Caco-2 (cell line): ENCODE data around the gene SALL3. TPM values are rescaled to one million over a fixed set of nuclear protein-coding genes. Genes with fewer than 3 reads are reported as not detected.

Source experiments
- BruUV-seq: library from RNA; stranded (reverse); fragments of 400-500 nt; replicated peaks from 2 replicates; lab custom pipeline; 2021; lab: Mats Ljungman, UMichigan
- CTCF ChIA-PET: fragments of 300-600 bp; sonication (Branson Sonifier 250); formaldehyde crosslinking; loops from one replicate; lab custom pipeline; 2022; ENCODE audit warnings: antibody characterized with exemption; lab: Charles Lee
- POLR2A ChIA-PET: fragments of 300-600 bp; sonication (Branson Sonifier 250); formaldehyde crosslinking; loops from one replicate; lab custom pipeline; 2022; ENCODE audit warnings: antibody characterized with exemption; lab: Charles Lee
- DNase-seq, 2 experiments: peaks; one replicate each; pipeline versions ENCODE4 v3.0.0 to v3.0.0-alpha.2; 2020 to 2022
- H3K27me3 ChIP-seq: replicated peaks from 2 replicates; pipeline ENCODE4 v1.6.0; 2011; ENCODE audit warnings: low read length; ENCODE audit not compliant: control insufficient read depth, insufficient read depth
- H3K36me3 ChIP-seq: 2 replicates; pipeline ENCODE4 v1.5.1; 2011; ENCODE audit warnings: low read length; ENCODE audit not compliant: control insufficient read depth, insufficient read depth
- H3K4me1 ChIP-seq: fragments of 250-450 bp; sonication (Bioruptor Pico); 2 replicates; pipeline ENCODE4 v1.5.1; 2020; ENCODE audit warnings: mild to moderate bottlenecking
- H3K4me3 ChIP-seq: 2 replicates; pipeline ENCODE4 v1.5.1; 2011; ENCODE audit warnings: low read depth, mild to moderate bottlenecking, control low read depth, low read length
- H3K9me3 ChIP-seq: fragments of 250-450 bp; sonication (Bioruptor Pico); 2 replicates; pipeline ENCODE4 v1.5.1; 2020; ENCODE audit warnings: mild to moderate bottlenecking, moderate library complexity
- H3K27ac Mint-ChIP-seq: one replicate; pipeline ENCODE4 v1.8.0; 2022; ENCODE audit warnings: mixed read lengths; ENCODE audit not compliant: unreplicated experiment
- H3K27me3 Mint-ChIP-seq: one replicate; pipeline ENCODE4 v1.8.0; 2022; ENCODE audit warnings: mixed read lengths; ENCODE audit not compliant: insufficient read depth, unreplicated experiment
- H3K36me3 Mint-ChIP-seq: one replicate; pipeline ENCODE4 v1.8.0; 2022; ENCODE audit warnings: mild to moderate bottlenecking, mixed read lengths; ENCODE audit not compliant: insufficient read depth, unreplicated experiment
- H3K4me1 Mint-ChIP-seq: one replicate; pipeline ENCODE4 v1.8.0; 2022; ENCODE audit warnings: low read depth, mixed read lengths; ENCODE audit not compliant: unreplicated experiment
- H3K4me3 Mint-ChIP-seq: one replicate; pipeline ENCODE4 v1.8.0; 2022; ENCODE audit warnings: mild to moderate bottlenecking, moderate library complexity, mixed read lengths; ENCODE audit not compliant: unreplicated experiment
- H3K9me3 Mint-ChIP-seq: one replicate; pipeline ENCODE4 v1.8.0; 2022; ENCODE audit warnings: mixed read lengths; ENCODE audit not compliant: unreplicated experiment
- intact Hi-C: fragments of 100-400 bp; cut with micrococcal nuclease; formaldehyde crosslinking; loops from one replicate; pipeline ENCODE4 v1.10.0; 2022; ENCODE audit not compliant: unreplicated experiment
- total RNA-seq: library from RNA; stranded (reverse); gene quantifications from 2 replicates; pipeline ENCODE4 v1.2.3, GENCODE V29; 2022
- TF ChIP-seq, protein P1 (sequence below), 2 experiments: fragments of 200-600 bp in 1 of 2; IDR thresholded peaks; 1 replicate in 1 of 2; 2 replicates in 1 of 2; pipeline versions ENCODE4 v1.5.1 to v1.8.0; 2011 to 2022; ENCODE audit warnings: antibody characterized with exemption in 1 of 2, control low read depth in 1 of 2, inconsistent platforms in 1 of 2, low read depth in 1 of 2, low read length in 1 of 2, mild to moderate bottlenecking in 1 of 2, moderate library complexity in 1 of 2; ENCODE audit not compliant: insufficient read depth in 1 of 2, severe bottlenecking in 1 of 2, unreplicated experiment in 1 of 2

Gene SALL3
- total RNA-seq, 1 experiment from 2014 or later, result not detected

DNA sequence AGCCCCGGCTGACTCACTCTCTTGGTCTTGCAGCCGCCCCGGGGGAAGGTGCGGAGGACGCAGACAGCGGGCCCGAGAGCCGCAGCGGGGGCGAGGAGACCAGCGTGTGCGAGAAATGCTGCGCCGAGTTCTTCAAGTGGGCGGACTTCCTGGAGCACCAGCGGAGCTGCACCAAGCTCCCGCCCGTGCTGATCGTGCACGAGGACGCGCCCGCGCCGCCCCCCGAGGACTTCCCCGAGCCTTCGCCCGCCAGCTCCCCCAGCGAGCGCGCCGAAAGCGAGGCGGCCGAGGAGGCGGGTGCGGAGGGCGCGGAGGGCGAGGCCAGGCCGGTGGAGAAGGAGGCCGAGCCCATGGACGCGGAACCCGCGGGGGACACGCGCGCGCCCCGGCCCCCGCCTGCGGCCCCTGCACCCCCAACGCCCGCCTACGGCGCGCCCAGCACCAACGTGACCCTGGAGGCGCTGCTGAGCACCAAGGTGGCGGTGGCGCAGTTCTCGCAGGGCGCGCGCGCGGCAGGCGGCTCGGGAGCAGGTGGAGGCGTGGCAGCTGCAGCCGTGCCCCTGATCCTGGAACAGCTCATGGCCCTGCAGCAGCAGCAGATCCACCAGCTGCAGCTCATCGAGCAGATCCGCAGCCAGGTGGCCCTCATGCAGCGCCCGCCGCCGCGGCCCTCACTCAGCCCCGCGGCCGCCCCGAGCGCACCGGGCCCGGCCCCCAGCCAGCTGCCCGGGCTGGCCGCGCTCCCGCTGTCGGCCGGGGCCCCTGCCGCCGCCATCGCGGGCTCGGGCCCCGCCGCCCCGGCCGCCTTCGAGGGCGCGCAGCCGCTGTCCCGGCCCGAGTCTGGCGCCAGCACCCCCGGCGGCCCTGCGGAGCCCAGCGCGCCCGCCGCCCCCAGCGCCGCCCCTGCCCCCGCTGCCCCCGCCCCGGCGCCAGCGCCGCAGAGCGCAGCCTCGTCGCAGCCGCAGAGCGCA lies 12.7 kb downstream of the SALL3 start:
- TF ChIP-seq, protein P1, sequence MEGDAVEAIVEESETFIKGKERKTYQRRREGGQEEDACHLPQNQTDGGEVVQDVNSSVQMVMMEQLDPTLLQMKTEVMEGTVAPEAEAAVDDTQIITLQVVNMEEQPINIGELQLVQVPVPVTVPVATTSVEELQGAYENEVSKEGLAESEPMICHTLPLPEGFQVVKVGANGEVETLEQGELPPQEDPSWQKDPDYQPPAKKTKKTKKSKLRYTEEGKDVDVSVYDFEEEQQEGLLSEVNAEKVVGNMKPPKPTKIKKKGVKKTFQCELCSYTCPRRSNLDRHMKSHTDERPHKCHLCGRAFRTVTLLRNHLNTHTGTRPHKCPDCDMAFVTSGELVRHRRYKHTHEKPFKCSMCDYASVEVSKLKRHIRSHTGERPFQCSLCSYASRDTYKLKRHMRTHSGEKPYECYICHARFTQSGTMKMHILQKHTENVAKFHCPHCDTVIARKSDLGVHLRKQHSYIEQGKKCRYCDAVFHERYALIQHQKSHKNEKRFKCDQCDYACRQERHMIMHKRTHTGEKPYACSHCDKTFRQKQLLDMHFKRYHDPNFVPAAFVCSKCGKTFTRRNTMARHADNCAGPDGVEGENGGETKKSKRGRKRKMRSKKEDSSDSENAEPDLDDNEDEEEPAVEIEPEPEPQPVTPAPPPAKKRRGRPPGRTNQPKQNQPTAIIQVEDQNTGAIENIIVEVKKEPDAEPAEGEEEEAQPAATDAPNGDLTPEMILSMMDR (IDR thresholded peaks at IDR 0.05; ENCODE audit: insufficient read depth in 1 of 2, low read depth in 1 of 2, low read length in 1 of 2, severe bottlenecking in 1 of 2, unreplicated experiment in 1 of 2), result no peak
- no TSS peak for BruUV-seq
- Histone ChIP-seq H3K9me3 (no peaks in the 10 kb centered on the region), H3K27me3 (no peaks in the 10 kb centered on the region), H3K36me3 (no peaks in the 10 kb centered on the region), H3K4me1 (no peaks in the 10 kb centered on the region), H3K4me3 (no peak overlapping the region)
- Mint-ChIP-seq H3K27ac (no peak overlapping the region), H3K36me3 (no peaks in the 10 kb centered on the region), H3K27me3 (no peaks in the 10 kb centered on the region), H3K4me3 (no peak overlapping the region), H3K9me3 (no peaks in the 10 kb centered on the region), H3K4me1 (no peaks in the 10 kb centered on the region)
- ChIA-PET CTCF (no interaction called here), POLR2A (no interaction called here)
- intact Hi-C loops, result no loop called here
- DNase-seq, result no peak

DNA sequence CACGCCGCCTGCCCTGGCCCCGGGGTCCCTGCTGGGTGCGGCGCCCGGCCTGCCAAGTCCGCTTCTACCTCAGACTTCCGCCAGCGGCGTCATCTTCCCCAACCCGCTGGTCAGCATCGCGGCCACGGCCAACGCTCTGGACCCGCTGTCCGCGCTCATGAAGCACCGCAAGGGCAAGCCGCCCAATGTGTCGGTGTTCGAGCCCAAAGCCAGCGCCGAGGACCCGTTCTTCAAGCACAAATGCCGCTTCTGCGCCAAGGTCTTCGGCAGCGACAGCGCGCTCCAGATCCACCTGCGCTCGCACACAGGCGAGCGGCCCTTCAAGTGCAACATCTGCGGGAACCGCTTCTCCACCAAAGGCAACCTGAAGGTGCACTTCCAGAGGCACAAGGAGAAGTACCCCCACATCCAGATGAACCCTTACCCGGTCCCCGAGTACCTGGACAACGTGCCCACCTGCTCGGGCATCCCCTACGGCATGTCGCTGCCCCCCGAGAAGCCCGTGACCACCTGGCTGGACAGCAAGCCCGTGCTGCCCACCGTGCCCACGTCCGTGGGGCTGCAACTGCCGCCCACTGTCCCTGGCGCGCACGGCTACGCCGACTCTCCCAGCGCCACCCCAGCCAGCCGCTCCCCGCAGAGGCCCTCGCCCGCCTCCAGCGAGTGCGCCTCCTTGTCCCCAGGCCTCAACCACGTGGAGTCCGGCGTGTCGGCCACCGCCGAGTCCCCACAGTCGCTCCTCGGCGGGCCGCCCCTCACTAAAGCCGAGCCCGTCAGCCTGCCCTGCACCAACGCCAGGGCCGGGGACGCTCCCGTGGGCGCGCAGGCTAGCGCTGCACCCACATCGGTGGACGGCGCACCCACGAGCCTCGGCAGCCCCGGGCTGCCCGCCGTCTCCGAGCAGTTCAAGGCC lies 13.7 kb downstream of the SALL3 start:
- TF ChIP-seq, protein P1 (IDR thresholded peaks at IDR 0.05; ENCODE audit: insufficient read depth in 1 of 2, low read depth in 1 of 2, low read length in 1 of 2, severe bottlenecking in 1 of 2, unreplicated experiment in 1 of 2), result no peak
- POLR2A ChIA-PET, result no interaction called here
- no peaks in the 10 kb centered on the region for H3K9me3 Mint-ChIP-seq
- DNase-seq, result no peak
- Histone ChIP-seq H3K36me3 (no peaks in the 10 kb centered on the region), H3K27me3 (no peaks in the 10 kb centered on the region), H3K4me3 (no peak overlapping the region), H3K4me1 (no peaks in the 10 kb centered on the region), H3K9me3 (no peaks in the 10 kb centered on the region)
- H3K4me1 Mint-ChIP-seq, result no peaks in the 10 kb centered on the region
- no peak overlapping the region for H3K27ac Mint-ChIP-seq
- BruUV-seq, result no TSS peak
- no peaks in the 10 kb centered on the region for H3K27me3 Mint-ChIP-seq
- intact Hi-C loops, result no loop called here
- no peak overlapping the region for H3K4me3 Mint-ChIP-seq
- H3K36me3 Mint-ChIP-seq, result no peaks in the 10 kb centered on the region
- CTCF ChIA-PET, result no interaction called here

DNA sequence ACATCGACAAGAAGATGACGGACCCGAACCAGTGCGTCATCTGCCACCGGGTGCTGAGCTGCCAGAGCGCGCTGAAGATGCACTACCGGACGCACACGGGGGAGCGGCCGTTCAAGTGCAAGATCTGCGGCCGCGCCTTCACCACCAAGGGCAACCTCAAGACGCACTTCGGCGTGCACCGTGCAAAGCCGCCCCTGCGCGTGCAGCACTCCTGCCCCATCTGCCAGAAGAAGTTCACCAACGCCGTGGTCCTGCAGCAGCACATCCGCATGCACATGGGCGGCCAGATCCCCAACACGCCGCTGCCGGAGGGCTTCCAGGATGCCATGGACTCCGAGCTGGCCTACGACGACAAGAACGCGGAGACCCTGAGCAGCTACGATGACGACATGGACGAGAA lies 14.4 kb downstream of the SALL3 start:
- TF ChIP-seq, protein P1 (IDR thresholded peaks at IDR 0.05; ENCODE audit: insufficient read depth in 1 of 2, low read depth in 1 of 2, low read length in 1 of 2, severe bottlenecking in 1 of 2, unreplicated experiment in 1 of 2), result no peak
- intact Hi-C loops, result no loop called here
- DNase-seq, result no peak
- no peaks in the 10 kb centered on the region for H3K4me1 ChIP-seq
- Mint-ChIP-seq H3K36me3 (no peaks in the 10 kb centered on the region), H3K4me1 (no peaks in the 10 kb centered on the region), H3K27me3 (no peaks in the 10 kb centered on the region), H3K4me3 (no peak overlapping the region), H3K27ac (no peak overlapping the region), H3K9me3 (no peaks in the 10 kb centered on the region)
- H3K36me3 ChIP-seq, result no peaks in the 10 kb centered on the region
- H3K27me3 ChIP-seq, result no peaks in the 10 kb centered on the region
- H3K9me3 ChIP-seq, result no peaks in the 10 kb centered on the region
- no peak overlapping the region for H3K4me3 ChIP-seq
- BruUV-seq, result no TSS peak
- ChIA-PET CTCF (no interaction called here), POLR2A (no interaction called here)
